Suppressor macrophage treated with lipopolysaccharide for 4 hours (primary cell): Measurements from ENCODE around the gene AP4S1.
A peak's percentile ranks its signal among the peaks of the same experiment; 100 is the strongest.
"Not testable (repeated sequence)": the region's sequence is repeated elsewhere in the genome, so short reads cannot be mapped to it uniquely, and the experiment has no call there.

ENCODE experiments used
- DNase-seq: peaks from one replicate; pipeline ENCODE4 v3.0.0-alpha.2; 2020

AP4S1 gene

GRCh38 chr14:31009836-31010574, 15.4 kb upstream of the AP4S1 start:
- no peak for DNase-seq

GRCh38 chr14:31010935-31011334, 14.5 kb upstream of the AP4S1 start:
- no peak for DNase-seq

GRCh38 chr14:31013841-31014240, 11.6 kb upstream of the AP4S1 start:
- DNase-seq, result no peak

- DNase-seq, result no peak
Observed at GRCh38 chr14:31018057-31018645, 7.3 kb upstream of the AP4S1 start.

- DNase-seq, result no peak
Observed at GRCh38 chr14:31020834-31021575, 4.4 kb upstream of the AP4S1 start.

GRCh38 chr14:31021576-31021949, 3.9 kb upstream of the AP4S1 start:
- DNase-seq, result no peak

- no peak for DNase-seq
Observed at GRCh38 chr14:31022386-31022785, 3.1 kb upstream of the AP4S1 start.

GRCh38 chr14:31024010-31024480, 1.4 kb upstream of the AP4S1 start:
- DNase-seq, result no peak

GRCh38 chr14:31024577-31025366, 677 bp upstream of the AP4S1 start:
- DNase-seq, result no peak

GRCh38 chr14:31026077-31026449, 614 bp downstream of the AP4S1 start, which contains the start of gene STRN3:
STRN3 (minus strand) TSS chr14:31026379; CDS start chr14:31026185, 194 bp downstream.
- no peak for DNase-seq

- peak; percentile 97 for DNase-seq
Observed at GRCh38 chr14:31026450-31027235, 1.2 kb downstream of the AP4S1 start.

- DNase-seq, result peak; percentile 10
Observed at GRCh38 chr14:31027847-31028246, 2.4 kb downstream of the AP4S1 start.

GRCh38 chr14:31029016-31029970, 3.8 kb downstream of the AP4S1 start:
- DNase-seq, result no peak

- no peak for DNase-seq
Observed at GRCh38 chr14:31030469-31030868, 5.0 kb downstream of the AP4S1 start.

GRCh38 chr14:31036552-31036951, 11.1 kb downstream of the AP4S1 start:
- DNase-seq, result no peak

- DNase-seq, result peak; percentile 28
Observed at GRCh38 chr14:31037709-31038221, 12.3 kb downstream of the AP4S1 start.

GRCh38 chr14:31038521-31039166, 13.2 kb downstream of the AP4S1 start:
- peak; percentile 36 for DNase-seq

GRCh38 chr14:31042300-31042699, 16.9 kb downstream of the AP4S1 start:
- no peak for DNase-seq

- DNase-seq, result not testable (repeated sequence)
Observed at GRCh38 chr14:31042893-31043292, 17.4 kb downstream of the AP4S1 start.

- no peak for DNase-seq
Observed at GRCh38 chr14:31043379-31043778, 17.9 kb downstream of the AP4S1 start.
